ENCODE measurements around the gene KIF4B.

GRCh38 chr5:155021842-155022241 lies 8.3 kb downstream of the KIF4B start:
- no peak for TF ChIP-seq CTCF (IDR thresholded peaks at IDR 0.05; ENCODE audit: low read depth, low read length)
- no peak for TF ChIP-seq EZH2phosphoT487 (IDR thresholded peaks at IDR 0.05; ENCODE audit: low read depth)

Data from OCI-LY3 (cell line).